Epidermal melanocyte (primary cell): ENCODE results near the gene HOXA5.

Source experiments
- DNase-seq: peaks from one replicate; pipeline ENCODE4 v3.0.0; 2011; ENCODE audit warnings: low spot score; ENCODE audit not compliant: insufficient read length

The HOXA5 gene

DNA sequence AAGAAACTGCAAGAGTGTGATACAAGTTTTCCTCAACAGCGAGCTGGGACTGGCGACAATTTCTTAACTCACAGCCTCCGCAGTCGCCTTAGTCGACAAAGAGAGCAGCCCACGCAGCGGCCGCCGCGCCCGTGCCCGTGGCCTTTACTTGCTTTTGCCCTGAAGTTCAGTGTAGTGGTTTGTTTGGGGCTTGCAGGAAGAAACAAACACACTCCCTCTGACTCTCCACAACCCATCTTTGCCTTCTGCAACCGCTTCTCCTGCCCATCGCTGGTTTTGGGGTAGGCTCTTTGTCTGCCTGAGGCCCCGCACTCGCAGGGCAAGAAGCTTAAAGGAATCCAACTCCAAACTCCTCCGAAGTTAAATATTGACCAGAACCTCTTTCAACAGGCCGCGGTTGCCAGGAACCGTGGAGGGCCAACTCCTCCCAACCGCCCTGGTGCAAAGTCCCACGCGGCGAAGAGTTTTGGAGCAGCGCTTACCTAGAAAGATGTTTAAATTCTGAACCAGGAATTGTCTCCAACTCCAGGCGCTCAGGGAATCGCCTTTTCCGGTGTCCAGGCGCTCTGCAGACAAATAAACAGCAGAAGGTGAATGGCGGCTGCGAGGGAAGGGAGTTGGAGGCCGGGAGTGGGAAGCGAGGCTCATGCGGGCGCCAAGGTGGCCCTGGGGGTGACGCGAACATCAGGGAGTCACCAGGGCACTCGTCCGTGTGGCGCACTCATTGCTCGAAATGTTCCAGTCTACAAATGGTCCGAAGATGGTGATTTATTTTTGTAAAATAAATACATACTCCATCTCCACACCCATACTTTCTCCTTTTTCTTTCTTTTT lies 21.2 kb downstream of the HOXA5 start:
- no peak for DNase-seq

DNA sequence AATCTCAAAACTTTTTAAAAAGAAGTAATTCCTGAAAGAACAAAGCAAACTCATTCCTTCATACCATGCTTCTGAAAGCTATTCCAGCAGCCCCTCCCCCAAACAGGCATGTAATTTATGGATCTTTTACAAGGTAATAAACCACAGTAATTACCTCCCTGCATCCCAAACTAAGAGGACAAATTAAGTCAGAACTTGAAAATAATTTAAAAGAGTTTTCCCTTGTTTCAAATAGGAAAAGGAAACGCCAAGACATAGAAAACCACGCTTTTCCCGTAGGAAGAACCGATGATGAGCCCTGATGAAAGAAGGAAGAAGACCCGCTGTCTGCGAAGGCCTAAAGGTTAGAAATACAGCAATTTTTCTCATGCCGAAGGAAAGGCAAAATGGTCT lies 21.8 kb downstream of the HOXA5 start:
- no peak for DNase-seq

GRCh38 chr7:27119412-27119911 lies 24.0 kb downstream of the HOXA5 start:
- no peak for DNase-seq

DNA sequence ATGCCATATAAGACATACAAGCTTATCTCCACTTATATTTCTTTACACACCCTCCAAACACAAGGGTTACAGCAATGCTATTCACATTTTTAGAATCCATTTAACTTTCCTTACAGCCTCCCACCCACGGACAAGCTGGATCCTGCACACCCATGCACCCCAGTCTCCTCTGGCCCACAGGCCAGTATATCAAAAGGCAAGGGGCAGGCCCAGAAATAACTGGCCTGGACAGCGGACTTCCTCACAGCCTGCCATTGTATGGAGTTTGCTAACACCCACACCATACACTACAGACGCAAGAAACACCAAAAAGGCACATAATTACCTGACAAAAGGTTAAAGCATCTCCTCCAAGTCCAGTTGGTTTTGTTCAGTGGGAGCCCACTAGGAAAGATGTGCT lies 24.9 kb downstream of the HOXA5 start:
- no peak for DNase-seq

DNA sequence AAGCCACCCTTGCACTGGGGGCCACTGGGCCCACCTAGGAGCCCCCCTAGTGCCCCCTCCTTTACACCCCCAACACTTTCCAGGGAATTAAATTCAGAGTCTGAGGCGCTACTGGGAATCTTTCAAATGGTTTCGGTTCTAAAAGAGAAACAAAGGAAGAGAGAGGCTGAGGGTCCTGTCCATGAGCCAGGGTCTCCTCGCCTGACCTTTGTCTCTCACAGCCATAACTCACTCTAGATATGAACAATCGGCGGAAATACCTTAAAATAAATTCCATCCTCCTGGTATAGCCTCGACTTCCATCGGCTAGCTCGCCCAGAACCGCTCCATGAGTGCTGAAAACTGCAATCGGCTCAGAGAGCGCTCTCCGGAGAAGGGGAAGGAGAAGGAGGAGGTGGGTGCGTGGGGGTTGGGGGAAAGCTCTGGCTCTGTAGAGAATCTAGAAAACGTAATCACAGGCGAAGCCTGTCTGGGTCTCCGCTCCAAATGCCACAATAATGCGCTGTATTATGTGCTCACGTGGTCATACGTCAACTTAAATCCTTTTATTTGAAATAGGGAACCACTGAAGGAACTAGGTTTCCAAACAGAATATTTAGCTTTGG lies 25.5 kb downstream of the HOXA5 start:
- DNase-seq, result no peak

DNA sequence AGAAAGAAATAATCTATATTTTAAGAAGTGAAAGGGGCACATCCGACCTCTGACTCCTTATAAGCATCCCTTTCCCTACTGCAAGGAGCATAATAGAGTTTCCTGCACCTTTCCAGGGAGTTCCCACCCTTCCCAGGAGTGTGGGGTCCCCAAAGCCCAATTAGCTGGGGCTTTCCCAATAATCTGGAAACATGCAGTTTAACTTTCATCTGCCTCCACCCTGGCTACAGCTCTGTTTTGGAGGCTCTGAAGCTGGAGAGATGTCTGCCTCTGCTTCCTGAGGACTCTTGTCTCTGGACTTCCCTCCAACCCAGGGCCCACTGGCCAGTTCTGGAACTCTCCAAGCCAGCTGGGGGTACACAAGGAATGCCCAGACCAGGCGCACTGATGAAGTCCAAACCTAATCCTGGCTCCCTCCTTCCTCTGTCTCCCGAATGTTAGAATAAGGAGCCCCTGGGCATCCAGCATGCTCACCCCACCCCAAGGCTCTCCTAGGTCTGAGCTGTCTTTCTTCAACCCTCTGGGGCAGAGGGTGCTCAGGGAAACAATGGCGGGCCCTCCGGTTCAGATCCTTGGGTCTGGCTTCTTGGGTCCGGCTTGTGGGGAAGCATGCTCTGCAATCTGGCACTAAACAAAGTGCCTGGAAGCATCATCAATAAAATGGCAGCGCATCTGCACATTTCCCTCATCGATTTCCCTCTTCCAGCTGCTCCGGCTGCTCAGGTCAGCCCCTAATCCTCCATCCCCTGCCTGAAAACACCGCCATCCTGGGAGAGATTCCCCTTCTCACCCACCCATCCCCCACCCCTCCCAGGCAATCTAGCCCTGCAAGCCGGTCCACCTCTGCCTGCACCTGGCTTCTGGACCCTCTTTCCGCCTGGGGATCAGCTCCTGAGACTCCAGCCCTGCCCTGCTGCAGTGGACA lies 26.3 kb downstream of the HOXA5 start:
- DNase-seq, result no peak

- no peak for DNase-seq
Observed at GRCh38 chr7:27116031-27116961, 27.2 kb downstream of the HOXA5 start.

DNA sequence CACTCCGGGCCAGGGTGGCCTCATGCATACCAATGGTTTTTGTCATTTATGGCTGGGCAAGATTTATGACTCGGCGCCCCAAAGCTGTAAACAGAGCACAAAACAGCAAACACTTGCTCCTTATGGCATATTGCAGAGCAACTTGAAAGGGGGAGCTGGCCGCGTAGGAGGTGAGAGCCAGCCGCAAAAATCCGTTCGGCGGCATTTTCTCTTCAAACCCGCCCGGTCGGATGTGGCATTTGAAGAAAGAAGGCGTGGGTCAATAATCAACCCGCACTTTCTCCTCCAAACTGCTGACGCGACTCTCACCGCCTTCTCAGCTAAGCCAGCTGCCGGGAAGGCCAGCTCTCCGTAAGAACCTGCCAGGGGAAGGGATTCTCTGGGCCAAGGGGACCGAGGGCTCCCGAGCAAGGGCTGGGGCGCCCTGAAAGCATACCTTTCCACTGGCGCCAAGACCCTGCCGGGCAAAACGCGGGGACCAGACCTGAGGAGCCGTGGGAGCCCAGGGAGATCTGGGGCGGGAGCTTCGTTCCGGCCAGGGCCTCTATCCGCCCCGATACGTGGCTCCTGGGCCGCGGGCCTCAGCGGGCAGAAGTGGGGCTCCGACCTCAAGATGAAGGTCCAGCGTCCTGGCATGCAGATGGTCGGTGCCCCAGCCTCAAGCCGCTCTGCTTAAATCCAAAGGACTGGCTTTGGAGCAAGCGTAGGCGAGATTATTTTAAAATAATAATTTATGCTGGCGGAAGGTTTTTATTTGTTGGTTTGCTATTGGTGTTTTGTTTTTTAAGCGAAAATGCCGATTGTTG lies 28.1 kb downstream of the HOXA5 start:
- no peak for DNase-seq

- no peak for DNase-seq
Observed at GRCh38 chr7:27114881-27115220, 28.6 kb downstream of the HOXA5 start.

DNA sequence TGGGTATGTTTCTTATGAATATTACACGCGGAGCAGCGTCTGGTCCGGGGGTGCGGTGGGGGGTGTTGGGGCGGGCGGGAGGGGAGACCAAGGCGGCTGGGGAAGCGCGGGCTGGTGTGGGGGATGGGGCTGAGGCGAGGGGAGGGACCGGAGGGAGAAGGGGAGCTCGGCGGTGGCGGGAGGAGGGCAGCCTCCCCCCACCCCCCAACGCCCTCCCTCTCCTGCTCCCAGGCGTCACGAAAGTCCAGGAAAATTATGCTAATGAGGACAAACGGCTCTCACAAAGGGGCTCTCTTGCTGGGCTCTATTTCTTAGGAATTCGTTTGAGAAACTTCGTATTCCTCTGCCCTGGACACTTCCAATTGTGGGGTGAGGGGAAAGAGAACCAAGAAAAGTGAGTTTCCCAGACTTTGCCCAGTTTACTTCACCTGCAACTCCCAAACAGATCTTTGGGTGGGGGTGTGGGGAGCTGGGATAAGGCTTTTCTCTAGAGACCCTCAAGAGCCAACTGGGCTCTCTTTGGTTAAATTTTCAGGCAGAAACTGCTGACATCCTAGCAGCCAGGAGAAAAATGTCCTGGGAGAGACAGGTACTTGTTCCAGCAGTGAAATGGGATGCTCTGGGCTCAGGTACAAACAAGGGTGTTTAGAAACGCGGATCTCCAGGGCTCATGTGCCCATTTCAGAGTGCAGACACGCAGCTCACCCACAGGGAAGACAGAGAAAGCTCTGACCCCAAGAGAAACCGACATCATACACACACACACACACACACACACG lies 29.3 kb downstream of the HOXA5 start:
- no peak for DNase-seq

DNA sequence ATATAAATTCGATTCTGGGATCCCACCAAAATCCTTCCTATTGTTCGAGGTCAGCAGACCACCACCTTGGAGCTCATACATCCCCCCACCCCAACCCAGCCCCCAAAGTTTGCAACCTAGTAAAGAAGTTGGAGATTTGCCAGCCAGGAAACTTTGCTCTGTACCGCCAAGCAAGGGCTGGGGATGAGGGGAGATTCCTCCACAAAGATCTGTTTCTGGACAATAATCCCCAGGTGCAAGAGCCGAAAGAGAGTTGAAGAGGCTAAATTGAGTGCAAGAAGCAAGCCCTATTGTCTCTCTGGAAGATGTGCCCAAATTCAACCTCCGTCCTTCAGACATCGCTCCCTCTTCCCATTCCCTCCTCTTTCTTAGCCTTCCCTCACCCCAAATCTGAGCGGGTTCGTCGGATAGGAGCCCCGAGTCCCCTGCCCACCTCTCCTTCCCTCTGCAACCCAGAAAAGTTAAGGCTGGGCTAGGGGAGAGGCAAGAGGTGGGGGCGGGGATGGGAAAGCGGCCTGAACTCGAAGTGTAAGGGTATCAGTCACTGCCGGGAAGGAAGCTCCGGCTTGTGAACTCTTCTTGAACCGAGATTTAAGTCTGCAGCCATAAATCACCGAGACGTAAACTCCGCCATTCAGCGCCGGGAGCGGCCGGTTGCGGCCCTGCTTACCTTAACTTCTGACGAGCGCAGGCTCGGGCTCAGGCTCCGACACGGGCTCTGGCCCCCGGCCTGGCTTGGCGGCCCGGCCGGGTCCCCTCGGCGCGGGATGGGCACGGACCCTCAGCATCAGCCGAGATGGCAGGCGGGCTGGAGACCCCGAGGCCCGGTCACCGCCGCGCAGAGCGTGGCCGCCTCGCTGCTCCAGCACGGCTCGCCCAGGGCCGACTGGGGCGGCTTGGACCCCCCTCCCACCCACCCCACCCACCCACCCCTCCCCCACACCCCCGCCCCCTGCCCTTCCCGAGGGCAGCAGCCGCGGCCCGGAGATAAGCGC lies 30.2 kb downstream of the HOXA5 start:
- DNase-seq, result no peak

DNA sequence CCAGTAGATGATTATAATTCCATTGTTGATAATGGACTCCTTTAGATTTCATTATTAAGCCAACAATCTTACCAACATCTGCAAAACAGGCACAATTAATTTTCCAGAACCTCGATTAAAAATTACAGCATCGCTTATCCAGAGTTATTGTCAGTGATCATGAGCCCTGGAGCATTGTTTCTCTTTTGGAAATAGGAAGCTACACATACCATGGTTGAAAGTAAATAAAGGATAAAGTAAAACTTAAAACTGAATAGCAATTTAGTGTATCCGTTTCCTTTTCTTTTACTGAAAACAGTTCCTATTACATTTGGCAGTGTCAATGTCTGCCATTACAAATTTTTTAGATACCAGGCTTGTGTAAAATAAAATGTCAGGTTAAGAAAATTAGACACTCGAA lies 31.1 kb downstream of the HOXA5 start:
- no peak for DNase-seq

GRCh38 chr7:27111751-27112277 lies 31.7 kb downstream of the HOXA5 start:
- no peak for DNase-seq

DNA sequence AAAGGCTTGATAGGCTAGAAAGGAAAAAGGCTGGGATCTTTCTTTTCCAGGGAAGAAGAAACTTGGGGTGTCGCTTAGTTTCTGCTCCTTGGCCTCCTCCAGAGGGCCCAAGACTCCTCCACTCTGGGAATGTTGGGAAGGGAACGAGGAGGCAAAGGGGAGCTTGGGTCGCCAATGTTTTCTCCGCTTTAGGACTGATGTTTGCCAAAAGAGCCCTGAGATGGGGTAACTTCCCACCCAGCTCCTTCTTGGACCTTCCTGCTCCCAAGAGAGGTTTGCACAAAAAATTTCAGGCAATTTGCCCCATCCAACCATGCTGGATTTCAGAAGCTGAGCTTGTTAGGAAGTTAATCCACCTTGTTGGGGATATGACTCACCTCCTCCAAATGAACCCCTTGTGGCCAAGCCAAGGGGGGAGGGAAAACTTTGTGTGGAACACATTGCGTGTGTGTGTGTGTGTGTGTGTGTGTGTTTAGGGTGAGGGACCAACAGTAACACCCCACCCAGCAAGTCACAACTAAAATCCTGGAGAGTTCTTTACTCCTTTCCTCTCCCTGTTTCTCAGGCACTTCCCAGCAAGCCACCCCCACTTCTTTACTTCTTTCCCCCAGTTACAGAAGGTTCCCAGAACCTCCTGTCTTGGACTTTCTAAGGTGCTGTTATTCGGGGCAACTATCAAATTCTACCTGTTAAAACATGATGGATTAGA lies 32.3 kb downstream of the HOXA5 start:
- DNase-seq, result no peak

DNA sequence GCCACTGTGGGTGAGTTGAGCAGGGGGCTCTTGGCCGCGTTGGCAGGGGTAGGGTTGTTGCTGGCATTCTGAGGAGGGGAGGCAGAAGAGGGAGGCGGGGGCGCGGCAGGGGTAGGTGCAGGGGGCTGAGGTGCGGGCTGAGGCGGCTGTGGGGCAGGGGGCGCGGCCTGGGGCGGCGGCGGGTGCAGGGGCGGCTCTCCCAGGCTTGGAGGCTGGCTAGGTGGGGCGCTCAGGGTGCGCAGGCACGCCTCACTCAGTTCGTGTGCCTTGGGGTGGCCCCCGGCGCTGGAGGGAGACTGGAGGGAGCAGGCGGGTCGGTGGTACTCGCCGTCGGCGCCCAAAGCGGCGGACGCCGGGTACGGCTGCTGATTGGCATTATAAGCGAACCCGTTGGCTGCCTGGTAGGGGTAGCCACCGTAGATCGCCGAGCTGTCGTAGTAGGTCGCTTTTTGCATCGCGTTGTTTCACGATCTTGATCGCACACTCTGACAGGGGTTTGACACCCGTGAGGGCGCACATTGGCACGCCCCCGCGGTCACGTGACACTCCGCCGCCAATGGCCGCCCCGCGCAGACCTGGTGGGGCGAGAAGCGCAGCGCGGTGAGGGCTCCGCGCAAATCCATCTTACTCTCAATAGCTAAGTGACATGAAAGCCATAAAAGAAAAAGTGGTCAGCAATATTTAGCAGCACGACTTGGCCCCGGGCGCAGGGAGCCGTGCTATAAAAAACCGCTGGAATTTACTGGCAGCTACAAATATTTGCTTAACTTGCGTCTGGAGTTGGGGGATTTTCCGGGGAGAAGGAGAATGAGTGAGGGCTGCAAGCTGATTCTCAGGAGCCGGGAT lies 33.1 kb downstream of the HOXA5 start:
- peak; percentile 80 for DNase-seq

DNA sequence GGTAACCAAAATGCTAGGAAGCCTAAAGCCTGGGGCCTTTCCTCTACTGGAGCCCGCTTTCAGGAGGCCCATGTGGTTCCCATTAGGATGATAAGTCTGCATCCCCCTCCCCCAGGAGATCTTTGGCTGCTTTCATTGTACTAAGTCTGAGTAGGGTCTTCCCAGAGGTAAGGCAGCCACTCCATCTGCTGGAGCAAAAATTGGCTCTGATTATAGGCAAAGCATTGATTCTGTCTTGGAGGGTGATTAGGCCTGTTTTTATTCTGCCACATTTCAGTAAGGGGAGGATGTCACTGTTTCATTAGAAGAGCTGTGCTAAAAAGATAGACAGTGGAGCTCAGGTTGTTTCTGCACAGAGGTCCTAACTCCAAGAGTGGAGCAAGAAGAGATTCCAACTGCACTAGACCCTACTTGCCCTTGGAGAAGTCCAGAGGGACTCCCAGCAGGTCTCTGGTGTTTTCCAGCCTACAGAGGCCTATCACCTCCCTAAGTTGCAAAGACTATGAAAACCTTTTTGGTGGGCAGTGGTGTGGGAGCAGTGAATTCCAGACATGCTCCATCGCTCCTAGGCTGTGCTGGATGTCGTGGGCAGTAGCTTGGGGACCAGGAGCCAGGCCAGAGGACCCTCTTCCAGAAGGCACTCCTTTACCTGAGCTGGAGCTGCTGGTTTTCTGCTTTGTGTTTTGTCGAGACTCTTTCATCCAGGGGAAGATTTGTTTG lies 33.9 kb downstream of the HOXA5 start:
- DNase-seq, result no peak
